ENCODE results near the gene PARD6A.

GRCh38 chr16:67707790-67708189, 47.0 kb downstream of the PARD6A start:
- TF ChIP-seq, protein P1, sequence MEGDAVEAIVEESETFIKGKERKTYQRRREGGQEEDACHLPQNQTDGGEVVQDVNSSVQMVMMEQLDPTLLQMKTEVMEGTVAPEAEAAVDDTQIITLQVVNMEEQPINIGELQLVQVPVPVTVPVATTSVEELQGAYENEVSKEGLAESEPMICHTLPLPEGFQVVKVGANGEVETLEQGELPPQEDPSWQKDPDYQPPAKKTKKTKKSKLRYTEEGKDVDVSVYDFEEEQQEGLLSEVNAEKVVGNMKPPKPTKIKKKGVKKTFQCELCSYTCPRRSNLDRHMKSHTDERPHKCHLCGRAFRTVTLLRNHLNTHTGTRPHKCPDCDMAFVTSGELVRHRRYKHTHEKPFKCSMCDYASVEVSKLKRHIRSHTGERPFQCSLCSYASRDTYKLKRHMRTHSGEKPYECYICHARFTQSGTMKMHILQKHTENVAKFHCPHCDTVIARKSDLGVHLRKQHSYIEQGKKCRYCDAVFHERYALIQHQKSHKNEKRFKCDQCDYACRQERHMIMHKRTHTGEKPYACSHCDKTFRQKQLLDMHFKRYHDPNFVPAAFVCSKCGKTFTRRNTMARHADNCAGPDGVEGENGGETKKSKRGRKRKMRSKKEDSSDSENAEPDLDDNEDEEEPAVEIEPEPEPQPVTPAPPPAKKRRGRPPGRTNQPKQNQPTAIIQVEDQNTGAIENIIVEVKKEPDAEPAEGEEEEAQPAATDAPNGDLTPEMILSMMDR (IDR thresholded peaks at IDR 0.05; ENCODE audit: borderline replicate concordance, extremely low read depth, low read length, poor library complexity, severe bottlenecking) = no peak
- no peak for TF ChIP-seq EZH2 (IDR thresholded peaks at IDR 0.05; ENCODE audit: borderline replicate concordance, low read depth, low read length, severe bottlenecking)
